8988T (cell line): ENCODE measurements around the gene PAQR3.

Experiments used
- DNase-seq: peaks from one replicate; pipeline ENCODE4 v3.0.0; 2011

PAQR3 gene, protein sequence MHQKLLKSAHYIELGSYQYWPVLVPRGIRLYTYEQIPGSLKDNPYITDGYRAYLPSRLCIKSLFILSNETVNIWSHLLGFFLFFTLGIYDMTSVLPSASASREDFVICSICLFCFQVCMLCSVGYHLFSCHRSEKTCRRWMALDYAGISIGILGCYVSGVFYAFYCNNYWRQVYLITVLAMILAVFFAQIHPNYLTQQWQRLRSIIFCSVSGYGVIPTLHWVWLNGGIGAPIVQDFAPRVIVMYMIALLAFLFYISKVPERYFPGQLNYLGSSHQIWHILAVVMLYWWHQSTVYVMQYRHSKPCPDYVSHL

DNA sequence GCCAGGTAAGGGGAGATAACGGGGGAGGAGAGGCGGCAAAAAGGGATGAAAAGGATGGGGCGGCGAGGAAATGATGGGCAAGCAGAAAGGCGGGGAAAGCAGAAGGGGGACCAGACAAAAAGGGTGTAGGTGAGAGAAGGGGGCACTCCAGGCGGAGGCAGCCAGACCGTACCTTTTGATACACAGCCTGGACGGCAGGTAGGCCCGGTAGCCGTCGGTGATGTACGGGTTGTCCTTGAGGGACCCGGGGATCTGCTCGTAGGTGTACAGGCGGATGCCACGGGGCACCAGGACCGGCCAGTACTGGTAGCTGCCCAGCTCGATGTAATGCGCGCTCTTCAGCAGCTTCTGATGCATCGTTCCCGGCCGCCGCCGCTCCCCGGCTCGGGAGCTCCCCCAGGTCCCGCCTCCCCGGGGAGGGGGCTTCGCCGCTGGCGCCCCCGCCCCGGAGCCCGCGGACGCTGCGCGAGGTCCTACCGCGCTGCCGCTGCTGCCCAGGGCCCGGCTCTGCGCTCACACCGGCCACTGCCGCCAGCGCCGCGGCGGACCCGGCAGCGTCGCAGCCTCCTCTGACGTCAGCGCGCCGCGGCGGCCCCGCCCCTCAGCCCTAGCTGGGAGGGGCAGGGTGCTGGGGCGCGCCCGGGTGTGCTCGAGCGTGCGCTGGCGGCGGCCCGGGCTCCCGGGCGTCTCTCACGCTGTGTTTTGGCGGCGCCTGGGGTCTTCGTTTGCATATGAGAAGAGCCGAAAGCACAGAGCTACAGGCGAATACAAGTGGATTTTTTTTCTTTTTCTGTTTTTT is at the start of gene PAQR3:
Gene PAQR3, minus strand, starts transcription at position 571 of the 799 bp plus-strand sequence. Its CDS starts 214 bp downstream, at position 357.
- DNase-seq, result peak; percentile 69

DNA sequence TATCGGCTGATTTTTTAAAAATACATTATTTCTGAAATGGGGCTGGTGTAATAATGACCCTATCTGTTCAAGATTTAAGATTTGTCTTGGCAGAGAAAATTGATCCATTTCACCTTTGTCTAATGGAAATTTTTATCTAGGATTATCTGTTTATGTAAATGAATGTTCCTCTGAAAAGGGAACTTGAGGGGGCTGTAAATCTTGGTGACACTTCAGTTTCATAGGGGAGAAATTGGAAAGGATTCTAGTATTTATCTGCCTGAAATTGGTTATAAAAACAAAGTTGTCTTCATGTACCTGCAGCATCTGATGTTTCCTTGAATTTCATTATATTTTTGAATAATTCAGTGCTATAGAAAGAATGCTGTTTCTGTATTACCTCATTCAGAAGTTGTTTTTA is 48.4 kb upstream of the PAQR3 start:
- DNase-seq, result no peak

DNA sequence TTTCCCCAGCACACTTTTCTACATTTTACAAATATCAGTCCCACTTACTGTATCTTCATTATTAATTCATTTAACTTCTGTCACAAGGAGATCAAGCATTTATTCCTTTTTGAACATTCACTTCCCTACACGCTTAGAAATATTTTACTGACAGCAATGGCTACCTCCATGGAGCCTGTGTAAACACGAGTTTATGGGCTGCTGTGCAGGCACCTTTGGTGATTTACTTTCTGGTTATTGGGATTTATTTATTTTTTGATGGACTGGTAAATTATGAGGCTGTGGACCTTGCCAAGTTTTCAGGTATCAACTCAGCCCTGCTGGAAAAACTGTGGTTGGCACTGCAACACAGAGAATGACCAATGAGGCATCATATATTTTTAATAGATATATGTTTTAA is 45.4 kb upstream of the PAQR3 start:
- DNase-seq, result no peak

DNA sequence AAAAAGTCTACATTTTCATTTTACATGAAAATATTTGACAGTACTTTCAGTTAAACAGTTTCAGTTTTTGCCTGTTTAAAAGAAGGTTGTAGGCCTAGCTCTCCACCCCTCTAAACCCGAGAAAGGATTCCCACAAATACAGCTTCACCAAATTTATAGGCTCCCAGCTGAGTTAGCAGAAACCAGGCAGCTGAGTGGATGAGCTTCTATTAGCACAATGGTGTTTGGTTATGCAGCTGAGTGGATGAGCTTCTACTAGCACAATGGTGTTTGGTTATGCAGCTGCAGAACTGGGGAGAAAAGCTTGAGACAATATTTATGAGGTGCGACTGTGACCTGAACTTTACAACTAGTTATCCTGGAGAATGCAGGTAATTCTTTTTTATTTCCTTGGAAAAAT is 36.6 kb upstream of the PAQR3 start:
- DNase-seq, result no peak

DNA sequence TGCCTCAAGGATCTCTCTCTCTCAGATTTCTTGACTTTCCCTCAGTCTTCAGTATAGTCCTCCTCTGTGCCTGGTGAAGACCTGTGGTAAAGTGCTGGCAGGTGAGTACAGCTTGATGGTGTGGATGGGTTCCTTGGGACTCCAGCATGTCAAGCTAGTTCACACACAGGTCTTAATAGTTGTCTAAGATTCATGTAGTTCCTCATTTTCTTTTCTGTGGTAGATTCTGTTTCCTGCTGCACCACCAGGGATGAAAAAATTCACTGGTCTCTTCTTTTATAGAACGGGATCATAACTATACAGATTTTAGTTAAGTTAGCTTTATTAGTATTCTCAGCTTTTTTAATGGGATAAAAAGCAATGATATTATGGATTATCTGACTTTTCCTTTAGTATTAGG is 32.5 kb upstream of the PAQR3 start:
- no peak for DNase-seq

DNA sequence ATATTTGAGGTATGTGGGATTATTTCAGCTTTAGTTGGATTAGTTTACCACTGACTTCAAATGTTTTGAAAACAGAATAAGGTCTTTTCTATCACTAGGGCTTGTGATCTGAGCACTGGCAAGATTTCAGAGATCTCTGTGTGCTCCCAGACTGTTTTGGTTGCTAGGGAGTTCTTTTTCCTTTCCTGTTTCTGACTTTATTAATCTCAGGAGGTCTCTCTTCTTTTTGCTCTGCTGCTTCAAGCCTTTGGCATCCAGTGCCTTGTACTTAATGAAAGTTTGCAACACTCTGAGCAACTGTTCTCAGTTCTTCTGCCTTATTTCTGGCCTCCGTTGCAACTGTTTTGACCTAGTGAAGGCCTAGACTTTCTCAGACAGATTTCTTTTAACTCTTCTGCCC is 32.1 kb upstream of the PAQR3 start:
- no peak for DNase-seq

DNA sequence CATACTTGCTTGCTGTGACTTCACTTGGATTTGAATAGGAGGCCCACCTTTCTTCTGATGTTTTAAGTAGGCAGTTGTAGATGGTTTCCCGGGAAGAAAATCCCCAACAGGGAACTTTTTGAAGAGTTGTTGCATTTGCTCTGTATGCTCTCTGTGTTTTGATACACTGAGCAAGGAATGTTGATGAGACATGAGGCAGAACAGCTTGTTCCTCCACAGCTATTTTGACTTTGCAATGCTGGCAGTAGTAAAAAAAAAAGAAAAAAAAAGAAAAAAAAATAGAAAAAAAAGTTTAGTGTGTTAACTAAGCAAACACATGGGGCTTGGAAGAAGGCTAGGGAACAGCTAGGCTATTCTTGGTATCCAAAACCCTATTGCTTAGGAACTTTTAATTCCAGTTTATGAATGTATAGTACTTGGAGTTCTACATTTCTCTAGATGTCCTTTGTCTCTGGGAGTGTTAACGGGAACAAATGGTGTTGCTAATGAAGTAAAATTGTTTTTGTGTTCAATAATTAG is 23.4 kb upstream of the PAQR3 start:
- DNase-seq, result no peak

DNA sequence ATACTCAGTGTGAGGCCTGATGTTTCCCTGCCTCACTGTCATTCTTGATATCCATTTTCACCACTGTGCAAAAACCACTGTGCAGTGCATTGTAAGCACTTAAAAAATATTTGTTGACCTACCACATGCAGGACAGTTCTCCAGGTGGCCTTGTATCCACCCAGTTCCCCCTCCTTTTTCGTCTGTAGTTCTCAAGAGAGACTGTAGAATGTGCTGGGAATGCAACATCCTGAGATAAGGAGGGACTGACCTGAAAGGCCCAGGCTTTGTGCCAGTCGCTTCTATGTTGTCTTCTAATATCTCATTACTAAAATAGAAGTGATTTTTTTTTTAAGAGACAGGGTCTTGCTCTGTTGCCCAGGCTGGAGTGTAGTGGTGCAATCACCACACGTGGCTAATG is 21.7 kb upstream of the PAQR3 start:
- no peak for DNase-seq

DNA sequence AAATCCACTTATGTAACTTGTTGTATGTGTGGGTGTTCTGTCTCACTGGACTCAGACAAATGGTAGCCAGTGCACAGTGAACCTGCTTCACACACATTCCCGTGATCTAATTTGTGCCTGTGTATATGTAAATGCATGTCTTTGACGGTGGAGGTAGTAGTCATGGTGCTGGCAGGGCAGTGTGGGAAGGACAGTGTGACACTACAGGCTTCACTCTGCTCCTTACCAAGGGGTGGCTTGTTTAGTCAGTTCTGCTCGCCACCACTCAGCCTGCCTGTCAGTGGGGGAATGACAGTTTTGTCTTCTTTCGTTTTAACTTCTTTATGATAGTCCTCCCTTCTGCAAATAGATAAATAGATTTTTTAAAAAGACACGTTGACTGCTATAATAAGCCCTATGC is 17.7 kb upstream of the PAQR3 start:
- no peak for DNase-seq

DNA sequence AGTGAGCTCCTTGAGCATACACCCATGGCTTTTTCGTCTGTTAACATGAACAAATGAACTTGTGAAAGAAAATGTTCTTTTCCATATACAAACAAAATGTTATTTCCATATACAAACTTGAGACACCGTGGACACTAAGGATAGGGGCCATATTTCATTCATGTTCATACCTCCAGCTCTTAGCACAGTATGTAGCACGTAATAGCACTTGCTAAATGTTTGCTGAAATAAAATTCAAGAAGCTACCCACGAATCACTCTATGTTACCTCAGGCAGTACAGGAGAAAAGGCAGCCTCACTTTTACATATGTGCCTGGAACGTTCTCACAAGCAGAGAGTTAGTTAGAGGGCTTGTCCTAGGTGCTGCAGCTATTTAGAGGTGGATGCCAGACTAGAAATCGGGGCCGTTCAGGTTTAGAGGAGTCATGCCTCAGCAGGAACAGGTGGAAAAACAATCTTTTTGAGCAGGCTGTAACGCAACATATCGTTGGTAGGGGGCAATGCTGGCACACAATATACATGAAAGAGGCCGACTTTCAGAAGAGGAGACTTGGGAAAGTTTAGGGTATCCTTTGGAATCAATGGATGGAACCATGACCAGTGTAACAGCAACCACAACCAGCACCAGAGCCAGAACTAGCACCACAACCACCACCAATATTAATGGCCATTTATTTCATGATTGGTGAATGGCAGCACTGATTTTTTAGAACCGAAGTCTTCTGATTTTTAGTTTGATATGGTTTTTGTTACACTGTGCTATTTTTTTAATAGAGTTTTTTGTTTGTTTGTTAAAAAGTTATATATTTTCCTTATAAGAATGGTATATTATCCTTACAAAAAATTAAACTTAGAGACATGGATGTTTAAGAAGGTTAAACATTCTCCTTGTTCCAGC is 14.8 kb upstream of the PAQR3 start:
- DNase-seq, result no peak

DNA sequence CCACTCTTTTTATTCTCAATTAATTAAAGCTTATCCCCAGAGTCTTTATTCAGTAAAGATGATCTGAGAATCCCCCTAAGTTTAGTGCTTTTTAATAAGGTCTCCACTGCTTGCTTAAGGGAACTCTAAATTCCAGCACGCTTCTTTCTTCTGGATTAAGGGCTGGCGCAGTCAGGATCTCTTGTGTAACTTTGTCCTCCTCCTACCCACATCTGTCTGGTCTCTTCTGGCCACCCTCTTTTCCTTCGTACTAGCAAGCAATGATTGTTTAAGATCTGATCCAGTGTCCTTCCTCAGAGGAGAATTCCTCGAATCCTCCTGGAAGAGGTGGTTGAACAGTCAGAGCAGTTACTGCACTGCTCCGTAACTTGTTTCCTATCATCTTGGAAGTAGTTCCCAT is 14.0 kb upstream of the PAQR3 start:
- no peak for DNase-seq

DNA sequence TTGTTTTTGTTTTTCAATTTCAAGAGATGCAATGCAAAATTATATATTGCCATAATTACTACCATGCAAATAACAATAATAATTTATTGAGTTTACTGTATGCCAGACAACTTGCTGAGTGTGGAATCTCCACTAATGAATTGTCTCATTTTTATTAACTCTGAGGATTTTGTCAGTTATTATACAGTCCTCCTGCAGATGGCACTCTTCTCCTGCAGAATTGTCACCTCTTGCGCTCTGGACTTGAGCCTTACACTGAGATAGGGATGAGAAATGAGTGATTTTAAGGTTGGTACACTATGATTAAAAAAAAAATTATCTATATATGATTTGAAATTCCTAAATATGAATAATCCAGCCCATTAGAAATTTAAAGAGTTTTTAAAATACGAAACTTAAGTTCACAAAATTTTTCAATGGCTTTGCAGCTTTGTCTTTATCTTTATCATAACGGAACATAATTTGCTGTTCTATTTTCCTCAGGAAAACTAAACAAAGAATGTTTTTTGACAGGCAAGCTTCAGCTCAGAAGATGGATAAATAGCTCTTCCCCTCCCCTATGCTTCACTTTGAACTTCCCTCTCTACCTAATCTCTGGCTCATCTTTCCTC is 12.7 kb upstream of the PAQR3 start:
- DNase-seq, result no peak

DNA sequence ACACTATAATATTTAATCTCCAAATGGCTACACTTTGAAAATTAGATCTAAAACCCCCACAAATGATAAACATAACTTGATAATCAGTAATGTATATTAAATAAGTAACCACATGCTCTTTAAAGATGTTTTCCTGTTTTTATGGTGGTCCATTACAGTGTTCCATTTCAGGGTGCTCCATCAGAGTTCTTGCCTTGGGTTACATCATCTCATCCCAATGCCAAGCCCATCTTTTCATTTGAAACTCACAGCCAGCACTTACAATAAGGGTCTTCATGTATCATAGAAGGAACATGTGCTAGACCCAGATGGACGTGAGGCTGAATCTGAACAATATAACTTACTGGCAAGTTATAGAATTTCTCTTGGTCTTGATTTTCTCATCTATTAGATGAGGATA is 10.5 kb upstream of the PAQR3 start:
- DNase-seq, result no peak

DNA sequence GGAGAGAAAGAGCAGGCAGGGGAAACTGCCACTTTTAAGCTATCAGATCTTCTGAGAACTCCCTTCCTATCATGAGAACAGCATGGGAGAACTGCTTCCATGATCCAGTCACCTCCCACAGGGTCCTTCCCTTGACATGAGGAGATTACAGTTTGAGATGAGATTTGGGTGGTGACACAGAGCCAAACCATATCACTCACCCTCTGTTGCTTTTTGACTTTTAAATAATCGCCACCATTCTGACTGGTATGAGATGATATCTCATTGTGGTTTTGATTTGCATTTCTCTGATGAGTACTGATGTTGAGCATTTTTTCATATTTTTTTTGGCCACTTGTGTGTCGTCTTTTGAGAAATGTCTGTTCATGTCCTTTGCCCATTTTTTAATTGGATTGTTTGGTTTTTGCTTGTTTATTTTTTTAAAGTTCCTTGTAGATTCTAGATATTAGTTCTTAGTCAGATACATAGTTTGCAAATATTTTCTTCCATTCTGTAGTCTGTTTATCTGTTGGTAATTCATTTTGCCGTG is 6.5 kb upstream of the PAQR3 start:
- DNase-seq, result no peak

DNA sequence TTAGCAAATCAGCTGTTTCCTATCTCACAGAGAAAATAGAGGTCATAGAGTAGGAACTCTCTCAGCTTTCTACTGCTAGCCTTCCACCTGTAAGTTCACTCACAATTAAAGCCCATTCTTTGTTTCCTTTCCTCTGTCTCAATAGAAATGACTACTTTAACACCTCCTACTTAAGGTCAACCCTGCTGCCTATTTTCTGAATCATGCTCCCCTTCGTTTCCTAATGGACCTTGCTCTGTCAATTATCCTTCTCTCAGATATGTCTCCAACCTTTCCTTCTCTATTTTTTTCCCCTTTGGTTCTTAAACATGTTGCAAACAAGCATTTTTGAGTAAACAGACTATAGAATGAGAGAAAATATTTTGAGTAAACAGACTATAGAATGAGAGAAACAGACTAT is 5.1 kb upstream of the PAQR3 start:
- DNase-seq, result no peak

DNA sequence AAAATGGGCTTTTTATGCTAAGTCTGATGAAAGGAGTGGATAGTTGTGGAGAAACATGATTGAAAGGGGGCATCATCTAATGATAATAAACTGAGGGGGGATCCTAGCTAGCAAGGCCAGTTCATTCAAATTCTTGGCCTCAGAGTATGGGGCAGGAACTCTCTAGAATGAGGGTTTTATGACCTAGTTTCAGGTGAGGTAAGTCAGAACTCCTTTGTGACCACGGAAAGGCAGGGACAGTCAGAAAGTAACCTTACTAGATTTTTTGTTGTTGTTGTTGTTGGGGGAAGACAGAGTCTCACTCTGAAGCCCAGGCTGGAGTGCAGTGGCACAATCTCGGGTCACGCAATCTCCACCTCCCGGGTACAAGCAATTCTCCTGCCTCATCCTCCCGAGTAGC is 1.5 kb upstream of the PAQR3 start:
- no peak for DNase-seq

DNA sequence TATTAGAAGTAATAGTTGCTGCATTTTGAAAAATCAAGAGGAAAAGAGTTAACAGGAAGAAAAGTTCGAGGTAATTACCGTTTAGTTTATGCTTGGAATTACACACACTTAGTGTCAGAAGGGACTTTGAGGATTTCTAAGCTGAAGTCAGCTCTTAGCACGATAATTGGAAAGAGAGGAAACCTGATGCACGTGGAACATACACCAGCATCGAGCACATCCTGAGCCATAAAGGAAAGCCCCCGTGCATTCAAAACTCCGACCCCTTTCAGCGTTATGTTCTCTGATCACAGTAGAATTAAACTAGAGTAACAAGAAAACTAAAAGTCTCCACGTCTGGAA is 400 bp upstream of the PAQR3 start:
- no peak for DNase-seq

DNA sequence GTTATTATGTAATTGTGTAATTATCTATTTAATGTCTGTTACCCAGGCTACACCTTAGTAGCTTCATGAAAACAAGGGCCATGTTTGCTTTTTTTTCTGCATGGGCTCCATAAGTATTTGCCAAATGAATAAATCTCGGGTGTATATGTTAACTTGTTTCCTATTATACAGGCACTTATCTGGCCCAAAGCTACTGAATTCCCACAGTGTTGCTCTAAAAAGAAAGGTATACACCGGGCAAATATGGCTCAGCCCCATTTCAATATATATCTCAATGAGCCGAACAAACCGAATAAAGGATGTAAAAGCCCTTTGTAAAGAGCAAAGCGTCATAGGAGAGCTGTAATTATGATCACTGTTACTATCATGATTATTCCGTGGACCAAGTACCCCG is 767 bp downstream of the PAQR3 start:
- DNase-seq, result no peak

DNA sequence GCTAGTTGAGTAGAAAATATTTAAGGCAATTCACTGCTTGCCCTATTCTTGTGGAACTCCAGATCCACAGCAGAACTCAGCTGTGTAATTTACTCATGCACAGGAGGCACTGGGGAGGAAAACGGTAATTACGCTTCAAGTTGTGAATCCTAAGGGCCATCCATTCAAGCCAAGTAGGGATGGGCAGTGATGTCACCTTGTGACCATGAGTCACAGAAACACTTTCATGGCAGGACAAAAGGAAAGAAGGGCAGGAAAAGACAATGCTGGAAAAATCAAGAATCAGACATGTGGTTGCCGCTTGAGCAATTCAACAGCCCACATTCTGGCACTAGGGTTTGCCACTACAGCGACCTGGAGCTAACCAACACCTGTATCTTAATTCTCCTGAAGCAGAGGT is 1.4 kb downstream of the PAQR3 start:
- DNase-seq, result no peak

DNA sequence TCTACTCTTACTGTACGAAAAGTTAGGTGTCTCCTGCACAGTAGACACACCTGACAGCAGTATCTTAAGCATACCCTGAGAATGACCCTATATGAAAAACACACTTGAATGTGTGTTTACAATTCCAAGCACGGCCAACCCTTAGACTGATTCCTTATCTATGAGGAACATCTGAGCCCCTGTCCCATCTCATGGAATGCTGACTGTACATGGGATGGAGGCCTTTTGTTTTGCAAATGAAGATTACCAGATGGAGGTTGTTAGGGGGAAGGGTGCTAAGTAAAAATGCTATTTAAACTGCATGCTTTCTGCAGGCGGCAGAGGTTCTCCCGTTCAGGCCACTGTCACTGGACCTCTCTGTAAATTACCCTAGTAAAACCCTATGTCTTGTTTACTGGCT is 2.2 kb downstream of the PAQR3 start:
- DNase-seq, result no peak

DNA sequence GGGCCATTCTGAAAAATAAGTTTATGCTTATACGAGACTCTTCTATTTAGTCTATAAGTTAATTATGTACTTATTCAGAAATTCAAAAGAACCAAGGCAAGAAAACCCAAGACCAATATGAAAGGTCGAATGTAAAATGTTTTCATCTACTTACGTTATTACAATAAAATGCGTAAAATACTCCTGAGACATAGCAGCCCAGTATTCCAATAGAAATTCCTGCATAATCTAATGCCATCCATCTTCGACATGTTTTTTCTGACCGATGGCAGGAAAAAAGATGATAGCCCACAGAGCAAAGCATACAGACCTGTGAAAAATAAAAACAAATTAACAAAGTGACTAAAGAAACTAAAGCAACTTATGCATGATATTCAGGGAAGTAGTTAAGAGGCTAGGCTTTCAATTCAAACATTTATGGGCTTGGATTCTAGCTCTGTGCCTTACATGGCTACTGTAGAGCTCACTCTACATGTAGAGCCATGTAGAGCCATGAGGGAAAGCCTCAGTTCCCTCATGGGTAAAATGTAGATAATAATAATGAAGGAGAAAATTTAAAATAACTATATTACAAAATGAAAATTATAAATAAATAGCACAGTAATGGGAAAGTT is 9.1 kb downstream of the PAQR3 start:
- no peak for DNase-seq

DNA sequence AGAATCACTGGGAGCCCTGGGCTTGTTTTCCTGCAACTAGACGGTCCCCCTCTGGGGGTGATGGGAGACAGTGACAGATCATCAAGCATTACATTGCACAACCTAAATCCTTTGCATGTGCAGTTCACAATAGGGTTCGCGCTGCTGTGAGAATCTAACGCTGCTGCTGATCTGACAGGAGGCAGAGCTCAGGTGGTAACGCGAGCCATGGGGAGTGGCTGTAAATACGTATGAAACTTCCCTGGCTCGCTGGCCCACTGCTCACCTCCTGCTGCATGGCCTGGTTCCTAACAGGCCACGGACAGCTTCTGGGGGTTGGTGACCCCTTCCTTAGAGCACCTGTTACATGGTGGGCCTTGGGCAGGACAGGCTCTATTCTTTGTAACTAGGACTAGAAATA is 10.4 kb downstream of the PAQR3 start:
- no peak for DNase-seq
